Erythroblast (primary cell): ENCODE measurements around the gene SPA17.

Experiments used
- GATA1 ChIP-seq: IDR thresholded peaks from 2 replicates; pipeline ENCODE4 v1.6.1; 2011; ENCODE audit warnings: low read depth, mild to moderate bottlenecking, control low read depth, low read length, moderate library complexity
- POLR2A ChIP-seq: IDR thresholded peaks from 2 replicates; pipeline ENCODE4 v1.6.1; 2011; ENCODE audit warnings: mild to moderate bottlenecking, low read length

DNA sequence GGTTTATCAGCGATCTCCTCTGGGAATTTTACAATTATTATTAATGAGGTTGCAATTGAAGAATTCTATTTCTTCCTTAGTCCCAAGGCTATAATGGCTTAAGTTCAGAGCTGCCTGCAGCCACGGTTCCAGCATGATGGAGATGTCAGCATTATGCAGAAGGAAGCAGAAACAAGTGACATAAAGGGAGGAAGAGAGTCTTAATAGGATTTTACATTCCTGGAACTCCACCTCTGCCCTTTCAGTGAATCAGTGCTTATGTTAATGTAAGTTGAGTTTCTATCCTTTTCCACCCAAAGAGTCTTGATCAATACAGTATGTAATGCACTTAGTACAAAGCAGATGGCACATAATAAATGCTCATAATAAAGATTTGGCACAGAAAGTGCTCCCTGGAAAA is 54.4 kb downstream of the SPA17 start:
- TF ChIP-seq POLR2A, result no peak
- TF ChIP-seq GATA1, result no peak
